Aorta (tissue), 5 donors: ENCODE data around the gene TSPAN18. TPM values are rescaled to one million over a fixed set of nuclear protein-coding genes. Genes with fewer than 3 reads are reported as not detected.

Source experiments
- ATAC-seq: fragments of 200-7000 bp; cut with Tn5 transposase; one replicate; pipeline ENCODE4 v1.9.1; 2022; ENCODE audit warnings: moderate library complexity; ENCODE audit not compliant: low FRiP score
- DNase-seq, 2 donors: peaks; one replicate each; pipeline ENCODE4 v3.0.0-alpha.2; 2020
- H3K27ac ChIP-seq, 2 donors: one replicate each; pipeline ENCODE4 v1.5.1; 2013; ENCODE audit warnings: low read length in 2 of 2, mild to moderate bottlenecking in 2 of 2, moderate library complexity in 2 of 2, control low read depth in 1 of 2, inconsistent platforms in 1 of 2, low read depth in 1 of 2
- H3K27me3 ChIP-seq, 2 donors: one replicate each; pipeline ENCODE4 v1.6.1; 2013; ENCODE audit warnings: control low read depth in 1 of 2, low read length in 1 of 2, mild to moderate bottlenecking in 1 of 2, moderate library complexity in 1 of 2; ENCODE audit not compliant: insufficient read depth in 2 of 2, control insufficient read depth in 1 of 2
- H3K36me3 ChIP-seq, 2 donors: one replicate each; pipeline ENCODE4 v1.6.1; 2013; ENCODE audit warnings: control low read depth in 1 of 2, low read length in 1 of 2, mild to moderate bottlenecking in 1 of 2; ENCODE audit not compliant: insufficient read depth in 2 of 2, control insufficient read depth in 1 of 2
- H3K4me1 ChIP-seq, 2 donors: one replicate each; pipeline ENCODE4 v1.6.1; 2013; ENCODE audit warnings: low read length in 2 of 2, control low read depth in 1 of 2, mild to moderate bottlenecking in 1 of 2, moderate library complexity in 1 of 2; ENCODE audit not compliant: insufficient read depth in 2 of 2, control insufficient read depth in 1 of 2
- H3K4me3 ChIP-seq, 2 donors: one replicate each; pipeline ENCODE4 v1.5.1; 2013; ENCODE audit warnings: low read length in 2 of 2, control low read depth in 1 of 2, mild to moderate bottlenecking in 1 of 2
- H3K9me3 ChIP-seq: one replicate; pipeline ENCODE4 v1.6.1; 2013; ENCODE audit warnings: mild to moderate bottlenecking, low read length; ENCODE audit not compliant: control insufficient read depth
- WGBS, 2 donors: extraction: QIAGEN DNeasy Blood & Tissue Kit; methylation state at CpG; one replicate each; pipeline ENCODE4 v1.1.7; 2013; 5-methylcytosine and 5-hydroxymethylcytosine counted together
- intact Hi-C, 2 donors: fragments of 100-400 bp; cut with DNase I; formaldehyde crosslinking; loops; one replicate each; pipeline versions ENCODE4 v1.14.2 to v1.15.0; 2022
- polyA plus RNA-seq, 2 donors: library from polyadenylated mRNA; stranded (reverse); fragments of 200-250 nt; gene quantifications; one replicate each; pipeline ENCODE4 v1.2.3, GENCODE V29; 2013
- total RNA-seq, 2 donors: library from RNA; stranded (reverse); fragmentation: NEBNext Ultra II Directional; extraction: Animal tissue kit (Norgen Biotek cat#: 25700); gene quantifications; one replicate each; pipeline ENCODE4 v1.2.1, GENCODE V29; 2021
- donor health status: healthy with polysubstance abuse.
- donor health status: Bipolar disorder and iron deficiency.
- donor health status: DM: no; HTN: no; CAD: no.
- donor health status: DM: no; HTN: no; CAD: no.
- donor health status: DM: yes; HTN: yes; CAD: no.

Gene TSPAN18
- total and polyA plus RNA-seq, 4 donors = 1.0 to 44.9 (median 18.0) TPM

- 98% methylated on average over 3 of the region's 3 CpGs for WGBS, 2 donors
- Histone ChIP-seq H3K4me3 (no peak overlapping the region), H3K27me3 (no peaks in the 10 kb centered on the region), H3K4me1 (no peaks in the 10 kb centered on the region), H3K9me3 (peaks cover 3% of the 10 kb centered on the region), H3K36me3 (no peaks in the 10 kb centered on the region), H3K27ac (no peak overlapping the region)
- DNase-seq = no peak
- no peak for ATAC-seq
- intact Hi-C loops = no loop called here
Observed at GRCh38 chr11:44816761-44817160, 90.0 kb downstream of the TSPAN18 start.

GRCh38 chr11:44817207-44817949 is 90.6 kb downstream of the TSPAN18 start:
- H3K4me3 ChIP-seq = no peak overlapping the region
- H3K4me1 ChIP-seq = no peaks in the 10 kb centered on the region
- H3K36me3 ChIP-seq = no peaks in the 10 kb centered on the region
- no peak overlapping the region for H3K27ac ChIP-seq
- DNase-seq = no peak
- no peaks in the 10 kb centered on the region for H3K27me3 ChIP-seq
- H3K9me3 ChIP-seq = peaks cover 3% of the 10 kb centered on the region
- ATAC-seq = no peak
- intact Hi-C loops = no loop called here
- WGBS, 2 donors = 74 to 90% methylated on average over 4 of the region's 4 CpGs

DNA sequence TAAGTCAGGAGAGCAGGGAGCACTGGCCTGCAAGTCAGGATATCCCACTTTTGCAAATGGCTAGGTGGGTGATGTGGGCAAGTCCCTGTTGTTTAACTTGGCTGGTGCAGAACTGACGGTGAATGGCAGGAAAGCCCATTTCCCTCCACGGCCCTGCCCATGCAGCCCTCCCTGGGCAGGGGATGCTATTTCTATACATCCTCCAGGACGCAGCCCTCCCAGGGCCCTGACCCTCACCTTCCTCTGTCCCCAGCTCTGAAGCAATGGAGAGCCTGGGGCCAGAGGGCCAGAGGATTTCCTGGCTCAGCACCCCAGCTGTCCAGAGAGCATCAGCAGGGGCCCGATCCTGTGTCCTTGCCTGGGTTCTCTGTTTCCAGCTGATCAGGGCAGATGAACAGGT is 91.3 kb downstream of the TSPAN18 start:
- H3K4me3 ChIP-seq = no peak overlapping the region
- peak; percentile 20 for ATAC-seq
- no peaks in the 10 kb centered on the region for H3K4me1 ChIP-seq
- no peak for DNase-seq
- intact Hi-C loops = no loop called here
- H3K27ac ChIP-seq = no peak overlapping the region
- H3K27me3 ChIP-seq = no peaks in the 10 kb centered on the region
- H3K9me3 ChIP-seq = peaks cover 3% of the 10 kb centered on the region
- 93 to 95% methylated on average over 4 of the region's 4 CpGs for WGBS, 2 donors
- no peaks in the 10 kb centered on the region for H3K36me3 ChIP-seq

GRCh38 chr11:44819346-44819745 is 92.6 kb downstream of the TSPAN18 start:
- no peak overlapping the region for H3K4me3 ChIP-seq
- H3K27ac ChIP-seq = no peak overlapping the region
- intact Hi-C loops = no loop called here
- WGBS, 2 donors = 91 to 95% methylated on average over 8 of the region's 8 CpGs
- H3K36me3 ChIP-seq = no peaks in the 10 kb centered on the region
- DNase-seq (no peak), ATAC-seq (no peak)
- H3K9me3 ChIP-seq = peaks cover 3% of the 10 kb centered on the region
- H3K4me1 ChIP-seq = no peaks in the 10 kb centered on the region
- no peaks in the 10 kb centered on the region for H3K27me3 ChIP-seq

DNA sequence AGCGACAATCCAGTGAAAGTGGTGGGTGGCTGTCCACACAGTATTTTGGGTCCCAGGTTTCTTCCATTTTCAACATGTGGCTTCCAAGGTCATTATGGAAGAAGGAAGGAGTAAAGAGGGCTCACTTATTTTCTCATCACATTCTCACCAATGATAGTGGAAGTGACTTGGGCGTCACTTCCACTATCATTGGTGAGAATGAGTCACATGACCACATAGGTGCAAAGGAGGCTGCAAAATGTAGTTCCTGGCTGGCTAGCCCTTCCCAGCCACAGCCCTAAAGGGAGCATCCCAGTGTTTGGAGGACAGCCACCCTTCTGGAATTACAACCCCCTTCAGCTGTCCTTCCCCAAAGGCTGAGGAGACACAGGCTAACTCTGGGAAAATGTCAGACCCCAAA is 95.6 kb downstream of the TSPAN18 start:
- peaks cover under 1% of the 10 kb centered on the region for H3K9me3 ChIP-seq
- no peaks in the 10 kb centered on the region for H3K4me1 ChIP-seq
- no peak for ATAC-seq
- intact Hi-C loops = no loop called here
- 50 to 74% methylated on average over 2 of the region's 2 CpGs for WGBS, 2 donors
- no peaks in the 10 kb centered on the region for H3K27me3 ChIP-seq
- H3K4me3 ChIP-seq = no peak overlapping the region
- DNase-seq = no peak
- no peak overlapping the region for H3K27ac ChIP-seq
- no peaks in the 10 kb centered on the region for H3K36me3 ChIP-seq

- H3K4me3 ChIP-seq = no peak overlapping the region
- ATAC-seq = no peak
- intact Hi-C loops = no loop called here
- H3K36me3 ChIP-seq = no peaks in the 10 kb centered on the region
- no peaks in the 10 kb centered on the region for H3K4me1 ChIP-seq
- 77 to 92% methylated on average over 9 of the region's 9 CpGs for WGBS, 2 donors
- H3K27ac ChIP-seq = no peak overlapping the region
- H3K9me3 ChIP-seq = no peaks in the 10 kb centered on the region
- no peak for DNase-seq
- H3K27me3 ChIP-seq = no peaks in the 10 kb centered on the region
Observed at GRCh38 chr11:44823006-44823405, 96.2 kb downstream of the TSPAN18 start.

- Histone ChIP-seq H3K27me3 (no peaks in the 10 kb centered on the region), H3K4me3 (no peak overlapping the region), H3K27ac (no peak overlapping the region), H3K4me1 (no peaks in the 10 kb centered on the region), H3K36me3 (no peaks in the 10 kb centered on the region), H3K9me3 (no peaks in the 10 kb centered on the region)
- ATAC-seq (no peak), DNase-seq (no peak)
- intact Hi-C loops = no loop called here
- WGBS, 2 donors = 95 to 97% methylated on average over 9 of the region's 9 CpGs
Observed at GRCh38 chr11:44823868-44824267, 97.1 kb downstream of the TSPAN18 start.

DNA sequence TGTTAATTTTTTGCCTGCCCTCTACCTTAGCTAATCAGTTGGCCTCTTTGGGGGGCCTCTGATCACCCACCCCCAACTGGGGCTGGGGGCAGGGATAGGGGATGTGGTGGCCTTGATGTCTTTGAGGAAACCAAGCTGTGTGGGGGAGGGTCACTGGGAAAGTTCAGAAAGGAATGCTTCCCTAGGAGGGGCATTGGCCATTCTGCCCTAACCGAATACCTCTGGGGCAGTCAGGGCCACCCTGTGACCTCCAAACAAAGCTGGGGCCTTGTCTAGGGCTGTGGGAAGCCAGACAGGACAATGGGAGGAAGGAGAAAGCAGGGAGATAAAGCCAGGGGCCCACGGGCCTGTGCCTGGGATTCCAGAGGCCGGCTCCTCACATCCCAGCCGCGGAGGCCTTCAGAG is 97.5 kb downstream of the TSPAN18 start:
- DNase-seq (no peak), ATAC-seq (no peak)
- intact Hi-C loops = no loop called here
- Histone ChIP-seq H3K4me1 (no peaks in the 10 kb centered on the region), H3K9me3 (no peaks in the 10 kb centered on the region), H3K27me3 (no peaks in the 10 kb centered on the region), H3K27ac (no peak overlapping the region), H3K36me3 (no peaks in the 10 kb centered on the region), H3K4me3 (no peak overlapping the region)
- WGBS, 2 donors = 91 to 96% methylated on average over 5 of the region's 5 CpGs

DNA sequence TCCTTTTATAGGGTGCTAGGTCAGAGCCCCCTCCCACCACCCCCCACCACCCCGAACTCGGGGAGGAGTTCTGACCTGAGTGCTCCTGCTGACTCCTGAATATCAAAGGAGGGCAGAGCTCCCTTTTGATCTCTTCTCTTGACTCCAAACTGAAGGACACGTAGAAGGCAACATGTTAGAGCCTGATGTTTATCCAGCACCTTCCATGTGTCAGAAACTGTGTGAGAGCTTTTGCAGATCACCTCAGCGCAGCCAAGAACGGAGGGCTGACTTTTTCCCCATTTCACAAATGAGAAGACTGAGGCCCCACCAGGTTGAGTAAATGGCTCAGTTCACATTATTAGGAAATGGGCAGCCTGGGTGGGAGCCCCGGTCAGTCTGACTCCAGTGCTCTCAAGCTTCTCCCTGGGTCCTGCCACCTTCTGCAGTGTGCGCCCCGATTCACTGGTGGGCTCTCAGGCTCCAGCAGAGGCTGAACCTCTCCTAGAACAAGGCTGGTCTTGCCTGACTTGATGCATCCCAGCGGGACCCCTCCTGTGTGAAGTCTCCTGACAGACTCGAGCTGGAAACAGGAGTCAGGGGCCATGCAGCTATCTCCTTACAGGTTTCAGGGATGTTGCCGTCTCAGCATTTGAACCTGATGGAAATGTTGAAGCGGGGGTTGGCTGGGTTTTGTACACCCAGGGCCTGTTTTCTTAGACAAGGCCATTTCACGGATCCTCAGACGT is 98.5 kb downstream of the TSPAN18 start:
- Histone ChIP-seq H3K27ac (no peak overlapping the region), H3K27me3 (no peaks in the 10 kb centered on the region), H3K4me1 (no peaks in the 10 kb centered on the region), H3K9me3 (no peaks in the 10 kb centered on the region), H3K4me3 (no peak overlapping the region), H3K36me3 (no peaks in the 10 kb centered on the region)
- 89 to 91% methylated on average over 14 of the region's 14 CpGs for WGBS, 2 donors
- intact Hi-C loops = no loop called here
- DNase-seq (no peak), ATAC-seq (no peak)
